Activated T-cell treated with anti-CD3 and anti-CD28 coated beads for 48 hours (primary cell): Measurements from ENCODE around the gene ASPSCR1.

Experiments used
- DNase-seq: peaks from one replicate; pipeline ENCODE4 v3.0.0-alpha.2; 2020; ENCODE audit warnings: low read depth

The ASPSCR1 gene

DNA sequence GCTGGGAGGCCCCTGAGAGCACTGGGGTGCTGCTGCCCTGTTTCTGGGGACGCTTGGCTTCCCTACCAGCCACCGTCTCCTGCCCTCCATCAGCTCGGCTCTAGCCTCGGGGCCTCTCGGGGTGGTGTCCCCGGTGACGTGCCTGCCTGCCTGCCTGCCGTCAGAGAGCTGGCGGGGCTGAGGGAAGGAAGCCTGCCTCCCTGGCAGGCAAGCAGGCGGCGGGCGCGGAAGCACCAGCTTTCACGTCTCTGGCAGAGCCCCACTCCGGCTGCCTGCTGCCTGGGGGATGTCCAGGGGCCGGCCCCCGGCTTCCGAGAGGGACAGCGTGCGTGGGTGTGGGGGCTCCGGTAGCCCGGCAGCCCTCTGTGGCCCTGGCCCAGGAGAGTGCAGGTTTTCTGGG is 35.9 kb downstream of the ASPSCR1 start:
- DNase-seq, result no peak

- DNase-seq, result no peak
Observed at GRCh38 chr17:82013772-82014321, 36.4 kb downstream of the ASPSCR1 start.

DNA sequence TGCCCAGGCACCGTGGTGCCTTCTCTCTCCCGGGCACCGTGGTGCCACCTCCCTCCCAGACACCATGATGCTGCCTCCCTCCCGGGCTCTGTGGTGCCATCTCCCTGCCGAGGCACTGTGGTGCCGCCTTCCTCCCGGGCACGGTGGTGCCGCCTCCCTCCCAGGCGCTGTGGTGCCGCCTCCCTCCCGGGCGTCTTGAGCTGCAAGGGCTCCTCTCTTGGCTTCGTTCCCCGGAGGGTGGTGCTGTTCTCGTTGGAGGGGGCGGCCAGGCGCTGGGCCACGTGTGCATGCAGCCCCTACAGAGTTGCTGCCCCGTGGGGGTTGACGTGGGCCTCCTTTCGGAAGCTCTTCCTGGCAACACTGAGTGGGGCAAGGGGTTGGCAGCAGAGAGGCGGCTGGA is 37.0 kb downstream of the ASPSCR1 start:
- no peak for DNase-seq

DNA sequence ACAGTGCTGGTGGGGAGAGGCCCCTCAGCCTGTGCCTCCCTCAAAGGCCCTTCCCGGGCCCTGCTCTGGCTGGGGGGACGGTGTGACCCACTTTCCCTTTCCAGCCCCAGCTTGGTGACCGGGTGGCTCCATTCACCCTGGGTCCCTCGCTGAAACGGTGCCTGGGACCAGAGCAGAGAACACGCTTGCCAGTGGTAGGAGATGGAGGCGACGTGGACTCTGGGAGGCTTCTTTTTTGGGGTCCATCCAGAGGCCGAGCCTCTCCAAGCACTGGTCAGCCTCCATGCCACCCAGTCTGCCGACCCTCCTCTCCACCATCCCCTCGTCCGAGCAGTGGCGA is 37.5 kb downstream of the ASPSCR1 start:
- no peak for DNase-seq

DNA sequence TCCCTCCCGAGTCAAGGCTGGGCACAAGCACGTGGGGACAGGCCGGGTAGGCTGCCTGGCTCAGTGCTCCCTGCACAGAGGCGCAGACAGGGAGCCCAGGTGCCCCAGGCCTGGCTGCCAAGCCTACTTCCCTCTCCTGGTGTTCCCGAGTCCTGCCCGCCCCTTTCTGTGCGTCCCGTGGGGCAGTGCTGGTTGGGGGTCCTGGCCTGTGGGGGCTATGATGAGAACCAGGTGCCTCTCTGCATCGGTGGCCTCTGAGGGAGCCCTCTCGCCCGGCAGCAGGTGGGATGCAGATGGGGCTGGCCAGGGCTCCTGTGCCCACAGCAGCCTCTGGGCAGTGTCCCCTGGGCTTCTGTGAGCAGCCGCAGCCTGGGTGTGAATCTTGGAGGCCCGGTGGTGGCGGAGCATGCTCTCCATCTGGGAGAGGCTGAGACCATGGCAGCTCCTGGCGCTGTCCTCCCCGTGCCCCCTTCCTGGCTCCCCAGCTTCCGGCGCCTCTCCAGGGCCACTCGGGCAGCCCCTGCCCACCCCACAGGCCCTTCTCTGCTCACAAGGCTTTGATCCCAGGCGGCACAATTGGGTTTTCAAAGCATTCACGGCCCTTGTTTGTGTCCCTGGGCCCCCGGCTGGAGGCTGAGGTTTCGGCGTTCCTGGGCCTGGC is 38.0 kb downstream of the ASPSCR1 start:
- no peak for DNase-seq

GRCh38 chr17:82016061-82016874 is 38.8 kb downstream of the ASPSCR1 start:
- DNase-seq, result no peak

GRCh38 chr17:82016875-82017459 is 39.5 kb downstream of the ASPSCR1 start:
- no peak for DNase-seq

GRCh38 chr17:82017612-82018151 is 40.3 kb downstream of the ASPSCR1 start:
- DNase-seq, result no peak

DNA sequence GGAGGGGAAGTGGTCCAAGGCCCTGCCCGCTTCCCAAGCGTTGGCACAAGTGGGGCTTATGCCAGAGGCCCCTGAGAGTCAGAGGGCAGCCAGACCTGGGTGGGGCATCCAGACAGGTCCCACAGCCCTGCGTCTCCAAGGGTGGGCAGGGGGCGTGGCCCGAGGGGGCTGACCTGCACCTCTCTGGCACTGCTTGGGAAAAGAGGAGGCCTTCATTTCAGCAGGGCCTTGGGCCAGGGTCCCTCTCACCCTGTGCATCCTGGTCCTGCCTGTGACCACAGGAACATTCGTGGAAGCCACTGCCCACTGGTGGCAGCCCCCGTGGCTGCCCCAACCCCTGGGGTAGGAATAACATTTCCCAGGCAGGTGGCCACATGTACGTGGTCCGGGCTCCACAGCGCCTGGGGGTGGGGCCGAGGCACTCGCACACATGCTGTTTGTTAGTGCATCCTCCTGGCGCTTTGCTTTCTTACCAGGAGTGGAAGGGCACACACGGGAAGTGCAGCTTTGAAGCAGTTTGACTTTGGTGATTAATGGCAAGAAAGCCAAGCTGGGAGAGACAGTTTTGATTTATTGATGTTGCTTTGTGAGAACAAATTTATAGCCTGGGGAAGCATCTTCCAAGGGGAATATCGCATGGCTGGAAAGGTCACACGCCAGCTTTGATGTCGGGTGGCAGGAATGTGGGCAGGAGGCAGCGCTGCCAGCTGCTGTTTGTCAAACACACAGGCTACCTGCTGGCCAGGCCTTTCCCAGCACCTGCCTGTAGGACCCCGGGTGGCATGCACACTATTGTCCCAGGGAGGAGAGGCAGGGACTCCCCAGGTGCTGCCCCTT is 40.9 kb downstream of the ASPSCR1 start:
- no peak for DNase-seq

- DNase-seq, result no peak
Observed at GRCh38 chr17:82018989-82019689, 41.7 kb downstream of the ASPSCR1 start.

GRCh38 chr17:82019690-82020571 is 42.5 kb downstream of the ASPSCR1 start:
- DNase-seq, result peak; percentile 70

GRCh38 chr17:82020572-82021106 is 43.2 kb downstream of the ASPSCR1 start:
- no peak for DNase-seq

- peak; percentile 44 for DNase-seq
Observed at GRCh38 chr17:82021107-82021899, 43.9 kb downstream of the ASPSCR1 start.

DNA sequence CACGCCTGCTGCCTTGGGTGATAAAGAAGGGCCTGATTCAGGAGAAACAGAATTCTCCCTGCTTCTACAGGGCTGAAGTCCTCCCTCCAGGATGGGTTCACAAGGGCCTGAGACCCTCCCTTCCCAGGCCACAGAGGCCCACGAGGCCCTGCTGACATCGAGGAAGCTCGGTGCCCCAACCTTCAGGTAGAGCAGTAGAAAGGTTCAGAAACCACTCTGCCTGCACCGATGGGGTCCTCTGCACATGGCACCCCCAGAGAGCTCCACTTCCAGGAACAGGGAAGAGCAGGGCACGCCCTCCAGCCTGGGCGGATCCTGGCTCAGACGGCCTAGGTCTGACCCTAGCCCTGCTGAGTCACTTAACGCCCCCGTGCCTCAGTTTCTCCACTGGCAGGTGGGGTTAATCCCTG is 44.5 kb downstream of the ASPSCR1 start:
- DNase-seq, result no peak

- DNase-seq, result no peak
Observed at GRCh38 chr17:82022310-82022980, 45.0 kb downstream of the ASPSCR1 start, which contains the start of gene CENPX. CENPX (minus strand) TSS chr17:82022878; CDS start chr17:82022861, 17 bp downstream.

- DNase-seq, result peak; percentile 100
Observed at GRCh38 chr17:82022981-82023446, 45.6 kb downstream of the ASPSCR1 start, which contains the start of gene LRRC45. LRRC45 (plus strand) TSS chr17:82023305; CDS start chr17:82023644, 339 bp downstream.

DNA sequence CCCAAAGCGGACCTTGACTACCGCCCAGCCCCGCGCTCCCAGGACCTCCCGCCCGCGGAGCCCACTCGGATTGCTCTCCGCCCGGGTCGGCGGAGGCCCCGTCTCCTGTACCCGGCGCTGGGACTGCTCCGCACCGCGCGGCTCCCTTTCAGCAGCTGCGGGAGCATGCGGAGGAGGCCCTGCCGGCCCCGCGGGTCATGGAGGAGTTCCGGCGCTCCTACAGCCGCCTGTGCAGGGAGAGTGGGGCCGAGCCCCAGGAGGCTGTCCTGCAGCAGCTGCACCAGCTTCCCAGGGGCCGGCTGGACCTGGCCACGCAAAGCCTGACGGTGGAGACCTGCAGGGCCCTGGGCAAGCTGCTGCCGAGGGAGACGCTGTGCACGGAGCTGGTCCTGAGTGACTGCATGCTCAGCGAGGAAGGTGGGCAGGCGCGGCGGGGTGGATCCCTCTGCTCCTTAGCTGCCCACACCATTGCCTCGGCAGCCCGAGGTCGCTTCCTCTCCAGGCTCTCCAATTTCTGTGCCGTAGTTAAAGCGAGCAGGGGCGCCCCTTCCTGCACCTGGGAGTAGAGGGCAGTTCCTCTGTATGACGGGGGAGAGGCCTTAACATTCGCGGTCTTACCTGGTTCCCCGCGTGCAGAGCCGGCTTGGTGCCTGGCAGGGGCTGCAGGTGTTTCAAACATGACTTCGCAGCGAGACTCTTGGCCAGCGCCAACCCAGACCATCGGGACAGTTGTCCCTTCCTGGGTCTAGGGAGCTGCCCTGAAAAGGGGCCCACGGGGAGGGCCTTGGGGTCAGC is 46.2 kb downstream of the ASPSCR1 start:
- DNase-seq, result no peak
